Stimulated activated CD4-positive, alpha-beta T cell treated with anti-CD3 and anti-CD28 coated beads, Interleukin-12 subunit alpha, Interleukin-12 subunit beta, amount 100 ng/mL, for 4 hours (primary cell): ENCODE measurements around the gene NSD2.
"Not testable (repeated sequence)": the region's sequence is repeated elsewhere in the genome, so short reads cannot be mapped to it uniquely, and the experiment has no call there.

ENCODE experiments used
- DNase-seq: peaks from one replicate; pipeline ENCODE4 v3.0.0-alpha.2; 2020

Gene NSD2

DNA sequence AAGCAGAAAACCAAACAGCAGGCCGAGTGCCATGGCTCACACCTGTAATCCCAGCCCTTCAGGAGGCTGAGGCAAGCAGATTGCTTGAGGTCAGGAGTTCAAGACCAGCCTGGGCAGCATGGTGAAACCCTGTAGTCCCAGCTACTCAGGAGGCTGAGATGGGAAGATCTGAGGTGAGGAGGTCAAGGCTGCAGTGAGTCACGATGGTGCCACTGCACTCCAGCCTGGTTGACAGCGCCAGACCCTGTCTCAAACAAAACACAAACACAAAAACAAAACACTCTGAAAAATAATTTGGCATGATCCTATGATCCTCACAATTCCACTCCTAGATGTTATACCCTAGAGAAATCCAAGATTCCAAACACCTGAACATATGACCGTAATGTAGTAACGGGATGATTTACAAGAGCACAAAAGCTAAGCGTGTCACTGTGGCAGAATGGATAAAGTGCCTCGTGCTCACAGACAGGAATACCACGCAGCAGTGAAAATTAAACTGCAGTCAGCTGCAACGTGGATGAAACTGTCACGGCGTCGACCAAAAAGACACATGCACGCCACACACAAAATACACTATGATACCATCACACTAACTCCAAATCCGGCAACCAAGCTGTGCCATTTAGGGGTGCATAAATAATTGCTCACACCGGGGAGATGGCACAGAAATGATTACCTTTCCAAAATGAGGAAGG is 135.9 kb downstream of the NSD2 start:
- no peak for DNase-seq

DNA sequence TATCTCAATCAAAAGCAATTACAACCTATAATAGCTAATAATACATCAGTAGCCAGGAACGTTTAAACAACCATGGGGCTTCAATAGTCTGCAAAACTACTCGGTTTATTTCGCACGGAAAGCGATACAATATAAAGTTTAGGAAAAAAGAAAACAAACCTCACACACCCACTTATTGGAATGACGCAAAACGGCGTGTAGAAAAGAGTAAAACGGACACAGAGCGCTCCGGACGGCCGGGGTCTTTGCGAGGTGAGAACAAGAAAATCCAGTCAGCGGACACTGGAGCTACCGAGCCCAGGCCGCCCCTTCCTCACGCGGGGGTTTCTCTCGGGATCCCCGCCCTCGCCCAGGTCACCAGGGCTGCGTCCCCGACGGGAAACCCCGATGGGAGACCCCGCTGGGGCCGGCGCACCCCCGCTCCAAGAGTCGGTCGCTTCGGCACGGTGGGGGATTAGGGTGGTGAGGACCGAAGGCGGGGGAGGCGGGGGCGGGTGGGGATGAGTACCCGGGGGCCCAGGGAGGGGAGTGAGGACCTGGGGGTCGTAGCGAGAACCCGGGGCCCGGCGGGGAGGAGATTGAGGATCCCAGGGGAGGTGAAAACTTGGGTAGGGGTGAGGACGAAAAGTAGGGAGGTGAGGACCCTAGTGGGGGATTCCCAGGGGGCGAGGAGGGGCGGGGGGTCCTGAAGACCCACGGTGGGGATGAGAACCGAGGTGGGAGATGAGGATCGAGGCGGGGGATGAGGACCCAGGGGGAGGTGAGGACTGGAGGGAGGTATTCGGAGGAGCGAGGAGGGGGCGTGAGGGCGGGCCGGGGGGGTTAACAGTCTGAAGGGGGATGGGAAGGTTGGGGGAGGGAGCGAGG is 136.8 kb downstream of the NSD2 start:
- DNase-seq = no peak

DNA sequence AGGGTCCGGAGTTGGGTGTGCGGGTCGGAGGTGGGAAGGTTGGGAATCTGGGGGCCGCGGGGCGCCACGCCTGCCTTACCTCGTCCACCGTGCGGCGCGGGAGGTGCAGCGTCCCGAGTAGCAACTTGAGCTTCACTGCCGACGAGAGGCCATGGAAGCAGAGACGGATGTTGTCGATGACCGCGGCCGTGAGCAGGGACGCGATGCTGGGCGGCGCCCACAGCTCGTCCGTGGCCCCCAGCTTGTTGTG is 137.4 kb downstream of the NSD2 start:
- DNase-seq = no peak

DNA sequence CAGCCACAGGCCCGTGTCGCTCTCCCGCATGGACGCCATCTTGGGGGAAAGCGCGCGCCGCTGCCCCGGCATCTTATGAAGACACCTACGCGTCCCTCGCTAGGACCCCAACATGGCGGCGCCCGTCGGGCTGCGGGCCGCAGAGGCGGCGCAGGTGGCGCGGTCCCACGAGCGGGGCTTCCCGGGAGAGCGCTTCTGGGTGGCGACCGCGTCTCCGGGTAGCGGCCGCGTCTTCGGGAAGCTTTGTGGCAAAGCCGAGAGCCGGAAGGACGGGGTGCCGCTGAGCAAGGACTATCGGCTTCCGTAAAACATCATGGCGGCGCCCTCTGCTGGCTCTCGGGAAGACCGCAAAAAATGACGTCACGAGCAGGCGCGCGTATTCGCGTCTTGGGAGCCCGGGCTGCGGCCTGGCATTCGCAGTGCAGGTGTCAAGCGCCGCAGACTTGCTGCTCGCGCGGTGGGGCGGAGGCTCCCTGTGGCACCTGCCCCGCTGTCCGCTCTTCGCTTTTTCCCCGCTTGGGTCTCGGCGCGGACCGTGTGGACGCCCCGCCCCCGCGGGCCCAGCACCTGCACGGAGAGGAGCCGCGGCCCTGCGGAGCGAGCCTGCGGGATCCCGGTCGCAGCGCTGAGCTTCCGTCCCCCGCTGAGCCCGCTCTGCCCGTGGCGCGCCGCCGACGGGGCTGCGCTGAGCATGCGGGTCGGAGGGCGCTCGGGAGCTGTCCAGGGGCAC is 137.9 kb downstream of the NSD2 start, which contains the start of gene NELFA:
Gene NELFA (minus strand): TSS at position 54 of the 730 bp plus-strand sequence. CDS start 15 bp downstream, at position 39.
- peak; percentile 94 for DNase-seq

DNA sequence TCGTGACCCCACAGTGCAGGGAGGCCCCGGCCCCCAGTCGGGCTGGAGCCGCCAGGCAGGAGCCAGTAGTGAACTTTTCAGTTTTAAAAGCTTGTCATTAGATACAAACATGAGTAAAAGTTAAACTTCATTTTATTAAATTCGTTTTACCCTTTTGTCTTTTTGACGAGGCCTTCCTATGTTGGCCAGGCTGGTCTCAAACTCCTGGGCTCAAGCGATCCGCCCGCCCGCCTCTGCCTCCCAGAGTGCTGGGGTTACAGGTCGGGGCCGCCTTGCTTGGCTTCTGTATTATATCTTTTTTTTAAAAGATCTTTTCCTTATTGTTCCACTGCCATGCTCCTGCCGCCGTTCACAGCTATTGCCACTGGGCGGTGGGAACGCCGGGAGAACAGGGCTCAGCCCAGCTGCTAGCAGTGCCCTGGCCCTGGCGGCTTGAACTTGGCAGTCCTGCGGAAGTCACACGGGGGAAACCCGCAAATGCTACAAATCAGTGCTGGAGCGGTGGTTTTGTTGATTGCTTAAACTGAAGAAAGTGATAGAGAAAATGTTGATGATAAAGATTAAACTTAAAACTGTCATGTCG is 138.5 kb downstream of the NSD2 start:
- DNase-seq = peak; percentile 33

DNA sequence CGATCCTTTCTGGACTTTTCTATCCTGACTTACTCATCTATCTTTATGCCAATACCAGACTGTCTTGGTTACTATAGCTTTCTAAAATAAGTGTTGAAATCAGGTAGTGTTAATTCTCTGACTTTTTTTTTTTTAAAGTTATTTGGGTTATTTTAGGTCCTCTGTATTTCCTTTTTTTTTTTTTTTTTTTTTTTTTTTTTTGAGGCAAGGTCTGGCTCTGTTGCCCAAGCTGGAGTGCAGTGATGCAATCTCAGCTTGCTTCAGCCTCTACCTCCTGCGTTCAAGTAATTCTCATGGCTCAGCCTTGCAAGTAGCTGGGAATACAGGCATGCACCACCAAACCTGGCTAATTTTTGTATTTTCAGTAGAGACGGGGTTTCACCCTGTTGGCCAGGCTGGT is 140.4 kb downstream of the NSD2 start:
- DNase-seq = no peak

DNA sequence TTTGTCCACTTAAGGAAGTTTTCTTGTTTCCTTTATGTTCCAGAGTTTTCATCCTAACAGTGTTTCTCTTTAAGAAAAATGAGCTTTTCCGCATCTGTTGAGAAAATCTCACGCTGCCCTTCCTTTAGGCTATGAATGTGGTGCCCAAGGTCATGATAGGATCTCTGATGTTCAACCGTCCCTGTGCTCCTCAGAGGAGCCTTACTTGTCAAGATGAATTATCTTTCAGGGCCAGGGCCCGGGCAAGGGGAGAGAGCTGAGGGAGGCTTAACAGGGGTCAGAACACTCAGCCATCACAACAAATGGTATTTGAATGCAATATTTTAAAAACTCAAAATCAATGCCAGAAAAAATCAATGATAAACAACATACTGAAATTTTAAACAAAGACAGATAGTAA is 143.8 kb downstream of the NSD2 start:
- no peak for DNase-seq

DNA sequence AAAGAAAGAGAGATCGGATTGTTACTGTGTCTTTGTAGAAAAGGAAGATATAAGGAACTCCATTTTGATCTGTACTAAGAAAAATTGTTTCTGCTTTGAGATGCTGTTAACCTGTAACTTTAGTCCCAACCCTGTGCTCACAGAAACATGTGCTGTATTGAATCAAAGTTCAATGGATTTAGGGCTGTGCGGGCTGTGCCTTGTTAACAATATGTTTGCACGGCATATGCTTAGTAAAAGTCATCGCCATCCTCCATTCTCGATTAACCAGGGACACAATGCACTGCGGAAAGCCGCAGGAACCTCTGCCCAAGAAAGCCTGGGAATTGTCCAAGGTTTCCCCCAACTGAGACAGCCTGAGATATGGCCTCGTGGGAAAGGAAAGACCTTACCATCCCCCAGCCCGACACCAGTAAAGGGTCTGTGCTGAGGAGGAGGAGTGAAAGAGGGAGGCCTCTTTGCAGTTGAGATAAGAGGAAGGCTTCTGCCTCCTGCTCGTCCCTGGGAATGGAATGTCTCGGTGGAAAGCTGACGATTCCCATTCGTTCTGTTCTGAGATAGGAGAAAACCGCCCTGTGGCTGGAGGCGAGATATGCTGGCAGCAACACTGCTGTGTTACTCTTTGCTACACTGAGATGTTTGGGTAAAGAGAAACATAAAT is 150.3 kb downstream of the NSD2 start:
- not testable (repeated sequence) for DNase-seq

DNA sequence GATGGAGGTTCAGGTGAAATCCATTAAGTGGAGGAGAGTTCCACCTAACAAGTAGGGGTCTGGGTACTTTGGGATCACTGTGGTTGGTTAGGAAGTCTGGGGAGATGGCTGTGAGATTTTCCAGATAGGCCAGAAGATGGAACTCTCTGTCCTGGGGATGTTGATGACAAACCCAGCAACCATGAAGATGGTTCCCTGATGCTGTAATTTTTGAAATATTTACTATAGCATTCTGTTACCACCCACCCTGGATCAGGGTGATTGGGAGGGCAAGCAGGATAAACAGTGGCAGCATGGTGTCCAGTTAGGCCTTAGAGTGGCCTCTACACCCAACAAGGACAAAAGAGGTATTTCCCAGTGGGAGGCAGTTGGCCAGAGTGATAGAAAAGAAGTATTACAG is 153.5 kb downstream of the NSD2 start:
- DNase-seq = no peak

DNA sequence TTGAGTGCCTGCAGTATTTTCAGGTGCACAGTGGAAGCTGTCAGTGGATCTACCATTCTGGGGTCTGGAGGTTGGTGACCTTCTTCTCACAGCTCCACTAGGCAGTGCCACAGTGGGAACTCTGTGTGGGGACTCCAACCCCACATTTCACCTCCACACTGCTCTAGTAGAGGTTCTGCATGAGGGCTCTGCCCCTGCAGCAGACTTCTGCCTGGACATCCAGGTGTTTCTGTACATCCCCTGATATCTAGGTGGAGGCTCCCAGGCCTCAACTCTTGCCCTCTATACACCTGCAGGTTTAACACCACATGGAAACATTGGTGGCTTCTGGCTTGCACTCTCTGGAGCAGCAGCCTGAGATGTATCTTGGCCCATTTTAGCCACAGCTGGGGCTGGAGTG is 154.6 kb downstream of the NSD2 start:
- DNase-seq = no peak

DNA sequence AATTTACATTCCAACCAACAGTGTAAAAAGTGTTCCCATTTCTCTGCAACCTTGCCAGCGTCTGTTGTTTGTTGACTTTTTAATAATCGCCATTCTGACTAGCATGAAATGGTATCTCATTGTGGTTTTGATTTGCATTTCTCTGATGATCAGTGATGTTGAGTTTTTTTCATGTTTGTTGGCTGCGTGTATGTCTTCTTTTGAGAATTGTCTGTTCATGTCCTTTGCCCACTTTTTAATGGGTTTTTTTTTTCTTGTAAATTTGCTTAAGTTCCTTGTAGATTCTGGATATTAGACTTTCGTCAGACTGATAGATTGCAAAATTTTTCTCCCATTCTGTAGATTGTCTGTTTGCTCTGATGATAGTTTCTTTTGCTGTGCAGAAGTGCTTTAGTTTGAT is 155.9 kb downstream of the NSD2 start:
- DNase-seq = not testable (repeated sequence)

DNA sequence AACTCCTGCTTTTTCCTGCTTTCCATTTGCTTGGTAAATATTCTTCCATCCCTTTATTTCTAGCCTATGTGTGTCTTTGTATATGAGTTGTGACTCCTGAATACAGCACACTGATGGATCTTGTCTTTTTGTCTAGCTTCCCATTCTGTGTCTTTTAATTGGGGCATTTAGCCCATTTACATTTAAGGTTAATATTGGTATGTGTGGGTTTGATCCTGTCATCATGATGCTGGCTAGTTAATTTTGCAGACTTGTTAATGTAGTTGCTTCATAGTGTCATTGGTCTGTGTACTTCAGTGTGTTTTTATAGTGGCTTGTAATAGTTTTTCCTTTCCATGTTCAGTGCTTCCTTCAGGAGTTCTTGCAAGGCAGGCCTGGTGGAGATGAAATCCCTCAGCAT is 160.0 kb downstream of the NSD2 start:
- not testable (repeated sequence) for DNase-seq
